ENCODE measurements around the gene TTLL12.

DNA sequence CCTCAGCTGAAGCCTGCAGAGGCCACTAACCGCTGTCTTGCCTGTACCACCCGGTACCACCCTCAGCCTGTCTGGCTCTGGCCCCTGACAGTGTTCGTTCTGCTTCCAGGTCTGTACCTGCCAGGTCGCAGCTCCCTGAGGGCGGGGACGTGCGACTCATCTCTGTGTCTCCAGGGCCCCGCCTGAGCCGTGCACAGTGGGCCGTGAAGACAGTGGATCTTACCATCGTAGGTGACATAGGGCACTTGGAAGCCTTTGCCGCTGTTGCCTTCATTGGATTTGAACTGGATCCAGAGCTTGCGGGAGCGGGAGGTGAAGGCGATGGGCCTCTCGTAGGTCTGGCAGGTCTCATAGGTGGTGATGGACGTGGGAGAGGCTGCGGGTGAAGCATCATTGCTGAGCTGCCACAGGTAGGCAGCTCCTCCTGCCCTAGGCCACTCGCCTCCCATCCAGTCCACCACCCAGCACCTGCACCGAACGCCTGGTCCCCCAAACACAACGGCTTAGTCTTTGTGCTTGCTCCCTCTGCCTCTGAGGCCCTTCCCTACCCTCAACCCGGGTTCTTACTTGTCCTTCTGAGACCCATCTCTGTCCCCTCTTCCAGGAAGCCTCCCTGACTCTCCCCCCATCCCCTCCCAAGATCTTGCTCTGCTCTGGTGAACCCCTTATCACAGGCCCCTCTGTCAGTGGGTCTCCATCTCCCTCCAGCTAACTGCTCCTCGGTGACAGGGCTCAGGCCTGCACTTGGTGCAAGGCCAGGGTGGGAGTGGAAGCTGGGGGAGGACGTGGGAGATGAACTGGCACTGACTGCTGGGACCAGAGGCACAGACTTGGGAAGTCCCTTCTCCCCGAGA, 21.1 kb upstream of the TTLL12 start:
- TF ChIP-seq, protein P1, sequence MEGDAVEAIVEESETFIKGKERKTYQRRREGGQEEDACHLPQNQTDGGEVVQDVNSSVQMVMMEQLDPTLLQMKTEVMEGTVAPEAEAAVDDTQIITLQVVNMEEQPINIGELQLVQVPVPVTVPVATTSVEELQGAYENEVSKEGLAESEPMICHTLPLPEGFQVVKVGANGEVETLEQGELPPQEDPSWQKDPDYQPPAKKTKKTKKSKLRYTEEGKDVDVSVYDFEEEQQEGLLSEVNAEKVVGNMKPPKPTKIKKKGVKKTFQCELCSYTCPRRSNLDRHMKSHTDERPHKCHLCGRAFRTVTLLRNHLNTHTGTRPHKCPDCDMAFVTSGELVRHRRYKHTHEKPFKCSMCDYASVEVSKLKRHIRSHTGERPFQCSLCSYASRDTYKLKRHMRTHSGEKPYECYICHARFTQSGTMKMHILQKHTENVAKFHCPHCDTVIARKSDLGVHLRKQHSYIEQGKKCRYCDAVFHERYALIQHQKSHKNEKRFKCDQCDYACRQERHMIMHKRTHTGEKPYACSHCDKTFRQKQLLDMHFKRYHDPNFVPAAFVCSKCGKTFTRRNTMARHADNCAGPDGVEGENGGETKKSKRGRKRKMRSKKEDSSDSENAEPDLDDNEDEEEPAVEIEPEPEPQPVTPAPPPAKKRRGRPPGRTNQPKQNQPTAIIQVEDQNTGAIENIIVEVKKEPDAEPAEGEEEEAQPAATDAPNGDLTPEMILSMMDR (IDR thresholded peaks at IDR 0.05), result no peak
- no peak for TF ChIP-seq POLR2A (IDR thresholded peaks at IDR 0.05)
